Activated T-cell treated with anti-CD3 and anti-CD28 coated beads, Interleukin-2, amount 50 U/mL, for 4 hours (primary cell): Measurements from ENCODE around the gene KRT25. TPM values are rescaled to one million over a fixed set of nuclear protein-coding genes. Genes with fewer than 3 reads are reported as not detected.

Experiments used
- ATAC-seq, 2 donors: fragments of 200-7000 bp; cut with Tn5 transposase; one replicate each; pipeline ENCODE4 v1.10.0; 2021
- DNase-seq: peaks from one replicate; pipeline ENCODE4 v3.0.0-alpha.2; 2020
- H3K27me3 Mint-ChIP-seq: one replicate; pipeline ENCODE4 v1.8.0; 2021; ENCODE audit warnings: low read depth, mixed read lengths
- H3K36me3 Mint-ChIP-seq: one replicate; pipeline ENCODE4 v1.8.0; 2022; ENCODE audit warnings: mixed read lengths; ENCODE audit not compliant: insufficient read depth
- H3K4me1 Mint-ChIP-seq: one replicate; pipeline ENCODE4 v1.8.0; 2021; ENCODE audit warnings: low read depth, mixed read lengths
- H3K4me3 Mint-ChIP-seq: one replicate; pipeline ENCODE4 v1.8.0; 2021; ENCODE audit warnings: mild to moderate bottlenecking, moderate library complexity, mixed read lengths
- H3K9me3 Mint-ChIP-seq: one replicate; pipeline ENCODE4 v1.8.0; 2021; ENCODE audit warnings: mixed read lengths
- total RNA-seq, 3 donors: library from RNA; stranded (reverse); gene quantifications; one replicate each; pipeline ENCODE4 v1.2.1, GENCODE V29; 2021

The KRT25 gene
- total RNA-seq, 3 donors from 2014 or later: not detected

GRCh38 chr17:40727447-40728231 is 27.5 kb downstream of the KRT25 start:
- no peaks in the 10 kb centered on the region for H3K4me1 Mint-ChIP-seq
- peaks cover 44% of the 10 kb centered on the region for H3K27me3 Mint-ChIP-seq
- no peaks in the 10 kb centered on the region for H3K9me3 Mint-ChIP-seq
- ATAC-seq: peak in 1 of 2 donors; percentile 91
- no peaks in the 10 kb centered on the region for H3K36me3 Mint-ChIP-seq
- no peak for DNase-seq
- H3K4me3 Mint-ChIP-seq: no peak overlapping the region

GRCh38 chr17:40726919-40727318 is 28.2 kb downstream of the KRT25 start:
- DNase-seq (no peak), ATAC-seq (no peak)
- no peak overlapping the region for H3K4me3 Mint-ChIP-seq
- H3K36me3 Mint-ChIP-seq: no peaks in the 10 kb centered on the region
- no peaks in the 10 kb centered on the region for H3K9me3 Mint-ChIP-seq
- H3K27me3 Mint-ChIP-seq: peaks cover 40% of the 10 kb centered on the region
- H3K4me1 Mint-ChIP-seq: no peaks in the 10 kb centered on the region

- Mint-ChIP-seq H3K36me3 (no peaks in the 10 kb centered on the region), H3K27me3 (peaks cover 28% of the 10 kb centered on the region), H3K4me1 (no peaks in the 10 kb centered on the region), H3K9me3 (no peaks in the 10 kb centered on the region), H3K4me3 (no peak overlapping the region)
- ATAC-seq (no peak), DNase-seq (no peak)
Measured at GRCh38 chr17:40724656-40725055, 30.5 kb downstream of the KRT25 start.

- Mint-ChIP-seq H3K4me3 (no peak overlapping the region), H3K27me3 (peaks cover 37% of the 10 kb centered on the region), H3K9me3 (no peaks in the 10 kb centered on the region), H3K36me3 (no peaks in the 10 kb centered on the region), H3K4me1 (no peaks in the 10 kb centered on the region)
- no peak for ATAC-seq
- DNase-seq: no peak
Measured at GRCh38 chr17:40722241-40722640, 32.9 kb downstream of the KRT25 start.

- DNase-seq: no peak
- no peaks in the 10 kb centered on the region for H3K9me3 Mint-ChIP-seq
- no peaks in the 10 kb centered on the region for H3K36me3 Mint-ChIP-seq
- no peak for ATAC-seq
- no peaks in the 10 kb centered on the region for H3K4me1 Mint-ChIP-seq
- no peak overlapping the region for H3K4me3 Mint-ChIP-seq
- H3K27me3 Mint-ChIP-seq: peaks cover 33% of the 10 kb centered on the region
Measured at GRCh38 chr17:40720899-40721298, 34.2 kb downstream of the KRT25 start.

GRCh38 chr17:40718930-40719329 is 36.2 kb downstream of the KRT25 start:
- no peak overlapping the region for H3K4me3 Mint-ChIP-seq
- H3K36me3 Mint-ChIP-seq: no peaks in the 10 kb centered on the region
- no peaks in the 10 kb centered on the region for H3K4me1 Mint-ChIP-seq
- no peak for DNase-seq
- no peak for ATAC-seq
- no peaks in the 10 kb centered on the region for H3K9me3 Mint-ChIP-seq
- peaks cover 28% of the 10 kb centered on the region for H3K27me3 Mint-ChIP-seq

GRCh38 chr17:40717776-40718175 is 37.4 kb downstream of the KRT25 start:
- H3K36me3 Mint-ChIP-seq: no peaks in the 10 kb centered on the region
- H3K4me1 Mint-ChIP-seq: no peaks in the 10 kb centered on the region
- peaks cover 18% of the 10 kb centered on the region for H3K27me3 Mint-ChIP-seq
- H3K9me3 Mint-ChIP-seq: no peaks in the 10 kb centered on the region
- no peak for DNase-seq
- H3K4me3 Mint-ChIP-seq: no peak overlapping the region
- no peak for ATAC-seq

GRCh38 chr17:40714473-40714872 is 40.7 kb downstream of the KRT25 start:
- H3K4me1 Mint-ChIP-seq: no peaks in the 10 kb centered on the region
- peaks cover 18% of the 10 kb centered on the region for H3K27me3 Mint-ChIP-seq
- DNase-seq: no peak
- no peaks in the 10 kb centered on the region for H3K9me3 Mint-ChIP-seq
- H3K4me3 Mint-ChIP-seq: no peak overlapping the region
- no peaks in the 10 kb centered on the region for H3K36me3 Mint-ChIP-seq
- no peak for ATAC-seq

- Mint-ChIP-seq H3K4me3 (no peak overlapping the region), H3K9me3 (no peaks in the 10 kb centered on the region), H3K27me3 (peaks cover 20% of the 10 kb centered on the region), H3K36me3 (no peaks in the 10 kb centered on the region), H3K4me1 (no peaks in the 10 kb centered on the region)
- DNase-seq: no peak
- ATAC-seq: no peak
Measured at GRCh38 chr17:40707745-40708144, 47.4 kb downstream of the KRT25 start.

GRCh38 chr17:40705584-40705983 is 49.5 kb downstream of the KRT25 start:
- H3K9me3 Mint-ChIP-seq: no peaks in the 10 kb centered on the region
- DNase-seq (no peak), ATAC-seq (no peak)
- no peak overlapping the region for H3K4me3 Mint-ChIP-seq
- no peaks in the 10 kb centered on the region for H3K36me3 Mint-ChIP-seq
- peaks cover 20% of the 10 kb centered on the region for H3K27me3 Mint-ChIP-seq
- no peaks in the 10 kb centered on the region for H3K4me1 Mint-ChIP-seq

- peaks cover 29% of the 10 kb centered on the region for H3K27me3 Mint-ChIP-seq
- ATAC-seq: no peak
- no peak for DNase-seq
Measured at GRCh38 chr17:40703652-40704051, 51.5 kb downstream of the KRT25 start, which contains the start of gene KRT24. KRT24 (minus strand) TSS chr17:40703752; CDS start chr17:40703693, 59 bp downstream.

GRCh38 chr17:40702271-40702670 is 52.9 kb downstream of the KRT25 start:
- DNase-seq: no peak
- Mint-ChIP-seq H3K4me3 (no peak overlapping the region), H3K36me3 (no peaks in the 10 kb centered on the region), H3K4me1 (no peaks in the 10 kb centered on the region), H3K9me3 (no peaks in the 10 kb centered on the region), H3K27me3 (peaks cover 30% of the 10 kb centered on the region)
- no peak for ATAC-seq

More at GRCh38 chr17:40703652-40704051, 51.5 kb downstream of the KRT25 start, which contains the start of gene KRT24:
- no peak within 1 kb of the TSS for H3K4me3 Mint-ChIP-seq
- H3K36me3 Mint-ChIP-seq: no peaks in the 10 kb centered on the region
- H3K4me1 Mint-ChIP-seq: no peaks in the 10 kb centered on the region
- no peaks in the 10 kb centered on the region for H3K9me3 Mint-ChIP-seq

GRCh38 chr17:40699853-40700252 is 55.3 kb downstream of the KRT25 start:
- no peaks in the 10 kb centered on the region for H3K4me1 Mint-ChIP-seq
- no peaks in the 10 kb centered on the region for H3K36me3 Mint-ChIP-seq
- no peaks in the 10 kb centered on the region for H3K9me3 Mint-ChIP-seq
- H3K4me3 Mint-ChIP-seq: no peak overlapping the region
- ATAC-seq (no peak), DNase-seq (no peak)
- H3K27me3 Mint-ChIP-seq: peaks cover 27% of the 10 kb centered on the region

GRCh38 chr17:40699371-40699770 is 55.8 kb downstream of the KRT25 start:
- Mint-ChIP-seq H3K4me1 (no peaks in the 10 kb centered on the region), H3K4me3 (no peak overlapping the region), H3K9me3 (no peaks in the 10 kb centered on the region), H3K36me3 (no peaks in the 10 kb centered on the region), H3K27me3 (peaks cover 26% of the 10 kb centered on the region)
- DNase-seq (no peak), ATAC-seq (no peak)
